ENCODE data around the gene PAX7.

GRCh38 chr1:18792747-18793146 is 162.1 kb downstream of the PAX7 start:
- TF ChIP-seq CTCF (conservative IDR thresholded peaks at IDR 0.05; ENCODE audit: low read depth in 2 of 2), result no peak
- TF ChIP-seq JUNB (IDR thresholded peaks at IDR 0.05; ENCODE audit: unreplicated experiment), result no peak
- TF ChIP-seq POLR2AphosphoS5 (IDR thresholded peaks at IDR 0.05; ENCODE audit: low read depth), result no peak
- no peak for TF ChIP-seq ZNF331 (CRISPR knock-in tag; IDR thresholded peaks at IDR 0.05; ENCODE audit: low read depth)
